Right atrium auricular region (tissue), 2 donors: ENCODE measurements around the gene NAALADL2. TPM values are rescaled to one million over a fixed set of nuclear protein-coding genes. Genes with fewer than 3 reads are reported as not detected.

Experiments used
- DNase-seq: peaks from one replicate; pipeline ENCODE4 v3.0.0-alpha.2; 2019; ENCODE audit warnings: low spot score
- H3K27ac ChIP-seq, 2 donors: fragments of 200-600 bp; sonication (generic); 1 replicate in 1 of 2; 2 replicates in 1 of 2; pipeline ENCODE4 v1.5.1; 2016 to 2019
- H3K27me3 ChIP-seq, 2 donors: fragments of 200-600 bp; sonication (generic); one replicate each; pipeline versions ENCODE4 v1.5.1 to v1.6.0; 2017 to 2019
- H3K36me3 ChIP-seq: fragments of 200-600 bp; sonication (generic); one replicate; pipeline ENCODE4 v1.5.1; 2016
- H3K4me1 ChIP-seq, 2 donors: fragments of 200-600 bp; sonication (generic); one replicate each; pipeline versions ENCODE4 v1.5.1 to v1.6.0; 2017 to 2019
- H3K4me3 ChIP-seq, 2 donors: fragments of 200-600 bp; sonication (generic); 1 replicate in 1 of 2; 2 replicates in 1 of 2; pipeline ENCODE4 v1.5.1; 2017 to 2019; ENCODE audit warnings: mild to moderate bottlenecking in 1 of 2, moderate library complexity in 1 of 2
- H3K9me3 ChIP-seq, 2 donors: fragments of 200-600 bp; sonication (generic); one replicate each; pipeline ENCODE4 v1.5.1; 2019
- CTCF ChIP-seq, 2 donors: fragments of 200-600 bp; sonication (generic); IDR thresholded peaks; one replicate each; pipeline ENCODE4 v1.5.1; 2019; ENCODE audit warnings: antibody characterized with exemption in 2 of 2
- total RNA-seq, 2 donors: library from RNA; depleted of rRNA; stranded (reverse); fragments of >200 nt; gene quantifications; one replicate each; pipeline ENCODE4 v1.1.0, GENCODE V29; 2016

NAALADL2 gene
- total RNA-seq, 2 donors from 2014 or later = 2.5 to 3.2 TPM

- Histone ChIP-seq H3K36me3 (no peaks in the 10 kb centered on the region), H3K4me3 (no peak overlapping the region), H3K27ac (no peak overlapping the region), H3K9me3 (no peaks in the 10 kb centered on the region), H3K27me3 (no peaks in the 10 kb centered on the region), H3K4me1 (no peaks in the 10 kb centered on the region)
- DNase-seq = no peak
- no peak for TF ChIP-seq CTCF (IDR thresholded peaks at IDR 0.05)
Measured at GRCh38 chr3:175389560-175389959, 530.4 kb downstream of the NAALADL2 start.

GRCh38 chr3:175391601-175392000 is 532.5 kb downstream of the NAALADL2 start:
- H3K27ac ChIP-seq = no peak overlapping the region
- no peak for DNase-seq
- H3K27me3 ChIP-seq = no peaks in the 10 kb centered on the region
- H3K4me1 ChIP-seq = no peaks in the 10 kb centered on the region
- TF ChIP-seq CTCF (IDR thresholded peaks at IDR 0.05) = no peak
- H3K36me3 ChIP-seq = no peaks in the 10 kb centered on the region
- H3K9me3 ChIP-seq = no peaks in the 10 kb centered on the region
- H3K4me3 ChIP-seq = no peak overlapping the region

GRCh38 chr3:175392653-175393052 is 533.5 kb downstream of the NAALADL2 start:
- Histone ChIP-seq H3K4me3 (no peak overlapping the region), H3K27ac (no peak overlapping the region), H3K36me3 (no peaks in the 10 kb centered on the region), H3K4me1 (no peaks in the 10 kb centered on the region), H3K27me3 (no peaks in the 10 kb centered on the region), H3K9me3 (no peaks in the 10 kb centered on the region)
- no peak for DNase-seq
- TF ChIP-seq CTCF (IDR thresholded peaks at IDR 0.05) = no peak

- Histone ChIP-seq H3K27me3 (no peaks in the 10 kb centered on the region), H3K36me3 (no peaks in the 10 kb centered on the region), H3K4me3 (no peak overlapping the region), H3K4me1 (no peaks in the 10 kb centered on the region), H3K9me3 (no peaks in the 10 kb centered on the region), H3K27ac (no peak overlapping the region)
- no peak for TF ChIP-seq CTCF (IDR thresholded peaks at IDR 0.05)
- no peak for DNase-seq
Measured at GRCh38 chr3:175397372-175397771, 538.2 kb downstream of the NAALADL2 start.

- Histone ChIP-seq H3K27me3 (no peaks in the 10 kb centered on the region), H3K27ac (no peak overlapping the region), H3K4me1 (no peaks in the 10 kb centered on the region), H3K36me3 (no peaks in the 10 kb centered on the region), H3K4me3 (no peak overlapping the region), H3K9me3 (no peaks in the 10 kb centered on the region)
- TF ChIP-seq CTCF (IDR thresholded peaks at IDR 0.05) = no peak
- DNase-seq = no peak
Measured at GRCh38 chr3:175398676-175399075, 539.5 kb downstream of the NAALADL2 start.

- no peak for DNase-seq
- Histone ChIP-seq H3K9me3 (no peaks in the 10 kb centered on the region), H3K27ac (no peak overlapping the region), H3K4me1 (no peaks in the 10 kb centered on the region), H3K27me3 (no peaks in the 10 kb centered on the region), H3K4me3 (no peak overlapping the region), H3K36me3 (no peaks in the 10 kb centered on the region)
- TF ChIP-seq CTCF (IDR thresholded peaks at IDR 0.05) = no peak
Measured at GRCh38 chr3:175399156-175399840, 540.2 kb downstream of the NAALADL2 start.
